Ramos (cell line): Measurements from ENCODE around the gene MPPED2.

ENCODE experiments used
- in situ Hi-C: fragments of 300-500 bp; cut with MboI; formaldehyde crosslinking; loops from one replicate; pipeline ENCODE4 v1.14.3; 2022; ENCODE audit warnings: low sequenced_read_pairs; ENCODE audit not compliant: unreplicated experiment

MPPED2 gene

GRCh38 chr11:30426781-30427180 is 159.4 kb downstream of the MPPED2 start:
- in situ Hi-C loops, result no loop called here

DNA sequence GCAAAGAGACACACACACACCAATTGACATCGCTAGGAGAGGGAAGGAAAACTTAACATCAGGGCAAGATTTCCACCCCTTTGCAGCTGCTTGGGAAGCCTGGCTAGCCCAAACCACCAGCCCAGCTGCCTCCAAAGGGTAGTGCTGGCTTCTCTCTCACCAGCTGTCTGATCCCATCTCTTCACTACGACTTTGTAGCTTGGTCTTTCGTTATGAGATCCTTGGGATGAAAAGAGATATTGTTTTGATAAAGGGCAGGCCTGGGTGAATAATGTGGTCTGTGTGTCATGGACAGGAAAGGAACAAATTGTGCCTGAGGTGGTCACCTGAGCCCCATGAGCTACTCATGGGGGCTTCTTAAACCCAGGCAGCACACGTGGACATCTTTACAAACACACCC is 161.3 kb downstream of the MPPED2 start:
- in situ Hi-C loops, result no loop called here

DNA sequence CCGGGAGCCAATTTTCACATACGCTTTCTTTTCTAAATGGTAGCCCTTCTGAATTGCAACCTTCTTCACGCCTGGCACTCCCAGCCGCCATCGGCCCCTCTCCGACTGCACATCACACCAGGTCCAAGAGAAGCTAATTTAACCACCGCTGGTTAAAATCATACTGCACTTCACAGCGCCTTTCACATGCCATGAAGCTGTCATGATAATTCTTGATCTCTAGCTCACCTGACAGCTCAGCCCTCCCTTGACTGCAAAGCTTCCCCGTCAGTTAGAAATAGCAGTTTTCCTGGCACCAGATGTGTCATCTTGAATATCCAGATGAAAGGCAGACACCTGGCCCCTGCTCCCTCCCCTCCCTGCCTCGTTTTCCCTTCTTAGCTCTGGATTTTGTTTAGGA is 161.8 kb downstream of the MPPED2 start:
- in situ Hi-C loops, result no loop called here

GRCh38 chr11:30423886-30424285 is 162.3 kb downstream of the MPPED2 start:
- in situ Hi-C loops, result no loop called here

DNA sequence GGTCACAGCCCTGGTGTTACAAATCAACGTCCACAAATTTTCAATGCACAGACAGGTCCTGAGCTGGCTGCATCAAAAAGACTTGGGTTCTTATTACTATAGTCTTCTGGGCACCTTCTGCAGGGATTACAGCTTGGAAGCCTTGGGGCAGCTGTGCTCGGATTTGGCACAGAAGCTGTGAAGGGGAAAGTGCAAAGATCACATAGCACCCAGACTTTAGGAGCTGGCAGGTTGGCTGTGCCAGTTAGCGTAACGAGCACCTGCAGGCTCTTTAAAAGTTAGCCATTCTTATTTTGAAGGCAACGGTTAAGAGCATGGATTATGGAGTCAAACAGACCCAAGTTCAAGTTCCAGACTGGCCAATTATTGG is 162.9 kb downstream of the MPPED2 start:
- in situ Hi-C loops, result no loop called here

DNA sequence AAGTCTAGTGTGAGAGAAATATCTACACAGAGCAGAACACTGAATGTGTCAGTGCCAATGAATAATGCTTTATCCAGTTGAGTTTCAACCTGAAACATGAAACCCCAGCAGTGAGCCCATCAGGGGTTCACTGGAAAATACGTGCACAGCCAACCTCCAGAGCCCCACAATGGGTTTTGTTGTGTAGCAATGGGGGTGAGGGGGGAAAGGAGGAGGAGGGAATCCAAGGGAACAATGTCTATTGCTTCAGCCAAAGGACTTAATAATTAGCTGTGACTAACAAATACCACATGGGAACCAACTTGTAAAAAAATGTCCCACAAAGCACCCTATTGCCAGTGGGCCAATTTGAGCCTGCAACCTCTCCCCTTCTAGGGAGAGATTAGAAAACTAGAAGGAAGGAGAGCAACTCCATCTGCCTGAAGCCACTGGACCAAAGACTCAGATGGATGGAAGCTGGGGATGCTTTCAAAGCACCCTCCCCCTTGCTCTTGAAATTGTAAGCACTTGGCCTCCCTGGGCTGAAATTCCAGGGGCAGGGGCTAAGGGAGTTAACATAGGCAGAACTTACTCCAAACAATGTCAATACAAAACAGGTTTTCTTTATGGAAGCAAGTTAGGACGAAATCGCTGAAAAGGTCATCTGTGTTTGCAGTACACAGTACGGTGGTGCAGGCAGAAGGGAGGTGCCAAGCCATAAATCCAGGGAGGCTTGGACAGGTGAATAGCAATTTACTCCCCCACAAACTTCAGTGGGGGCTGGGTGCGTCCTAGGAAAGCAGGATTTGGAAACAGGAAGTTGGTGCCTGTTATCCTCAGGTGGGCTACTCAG is 163.5 kb downstream of the MPPED2 start:
- in situ Hi-C loops, result no loop called here

DNA sequence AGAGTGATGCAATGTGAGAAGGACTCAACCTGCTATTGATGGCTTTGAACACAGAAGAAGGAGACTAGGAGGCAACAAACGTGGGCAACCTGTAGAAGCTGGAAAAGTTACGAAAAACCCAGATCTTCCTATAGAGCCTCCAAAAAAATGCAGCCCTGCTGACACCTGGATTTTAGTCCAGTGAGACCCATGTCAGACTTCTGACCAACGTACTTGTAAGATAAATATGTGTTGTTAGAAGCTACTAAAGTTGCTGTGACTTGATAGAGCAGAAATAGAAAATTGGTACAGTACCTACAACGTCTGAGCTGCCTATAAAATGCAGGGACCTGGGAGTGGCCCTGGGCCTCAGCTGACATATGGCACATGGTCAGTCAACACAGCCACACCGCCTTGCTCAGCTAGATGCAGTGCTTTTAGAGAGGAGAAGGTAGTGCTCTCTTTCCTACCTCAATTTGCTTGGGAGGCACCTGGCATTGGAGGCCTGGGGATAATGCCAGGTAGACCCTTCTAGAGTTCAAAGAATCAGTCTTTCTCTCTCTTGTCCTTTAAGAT is 165.8 kb downstream of the MPPED2 start:
- in situ Hi-C loops, result no loop called here

- in situ Hi-C loops, result no loop called here
These were observed 171.3 kb downstream of the MPPED2 start for GRCh38 chr11:30414806-30415205.

DNA sequence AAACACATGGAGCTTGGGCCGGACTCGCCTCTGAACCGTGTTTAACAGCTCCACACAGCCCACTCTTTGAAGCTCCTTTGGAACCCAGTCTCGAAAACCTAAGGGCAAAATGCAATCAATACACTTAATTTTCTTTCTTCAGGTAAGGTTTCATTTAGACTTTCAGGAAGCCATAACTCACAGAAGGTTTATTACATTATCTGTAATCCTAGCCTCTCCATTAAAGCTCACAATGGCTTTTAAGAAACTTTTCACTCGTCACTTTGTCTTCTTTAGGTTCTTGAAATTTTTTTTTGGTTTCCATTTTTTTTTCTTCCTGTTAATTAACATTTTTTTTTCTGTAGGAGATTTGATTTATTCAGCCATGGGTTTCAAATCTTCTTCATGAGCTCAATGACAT is 171.9 kb downstream of the MPPED2 start:
- in situ Hi-C loops, result no loop called here

- in situ Hi-C loops, result no loop called here
These were observed 173.6 kb downstream of the MPPED2 start for GRCh38 chr11:30412509-30412908.

GRCh38 chr11:30411383-30411782 is 174.8 kb downstream of the MPPED2 start:
- in situ Hi-C loops, result no loop called here

DNA sequence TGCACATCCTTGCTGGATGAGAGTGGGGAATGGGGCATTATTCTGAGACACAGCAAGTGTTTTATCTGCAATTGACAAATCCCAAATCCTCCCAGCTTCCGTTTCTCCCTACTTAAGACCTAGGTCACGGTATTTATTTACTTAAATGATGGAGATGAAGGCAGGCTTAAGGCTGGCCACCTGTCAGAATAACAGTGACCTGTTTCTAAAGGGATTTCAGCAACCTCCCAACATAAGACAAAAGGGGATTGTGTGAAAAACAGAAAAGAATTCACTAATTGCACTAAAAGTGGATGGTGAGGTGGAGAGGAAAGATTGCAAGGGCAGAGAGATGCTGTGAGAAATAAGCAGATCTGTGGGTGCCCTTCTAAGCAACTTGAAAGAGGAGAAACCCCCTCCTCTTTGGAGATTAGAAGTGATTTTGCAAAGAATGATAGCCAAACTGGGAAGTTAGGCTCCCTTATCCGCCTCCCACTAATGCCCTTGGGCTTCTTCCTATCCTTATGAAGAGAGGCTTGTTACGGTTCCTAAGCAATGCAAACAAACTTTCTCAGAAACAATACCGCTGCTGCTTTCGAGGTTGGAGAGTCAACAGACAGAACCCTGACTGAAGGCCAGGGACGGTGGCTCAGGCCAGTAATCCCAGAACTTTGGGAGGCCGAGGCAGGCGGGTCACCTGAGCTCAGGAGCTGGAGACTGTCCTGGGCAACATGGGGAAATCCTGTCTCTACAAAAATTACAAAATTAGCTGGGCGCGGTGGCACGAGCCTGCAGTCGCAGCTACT is 179.0 kb downstream of the MPPED2 start:
- in situ Hi-C loops, result no loop called here

DNA sequence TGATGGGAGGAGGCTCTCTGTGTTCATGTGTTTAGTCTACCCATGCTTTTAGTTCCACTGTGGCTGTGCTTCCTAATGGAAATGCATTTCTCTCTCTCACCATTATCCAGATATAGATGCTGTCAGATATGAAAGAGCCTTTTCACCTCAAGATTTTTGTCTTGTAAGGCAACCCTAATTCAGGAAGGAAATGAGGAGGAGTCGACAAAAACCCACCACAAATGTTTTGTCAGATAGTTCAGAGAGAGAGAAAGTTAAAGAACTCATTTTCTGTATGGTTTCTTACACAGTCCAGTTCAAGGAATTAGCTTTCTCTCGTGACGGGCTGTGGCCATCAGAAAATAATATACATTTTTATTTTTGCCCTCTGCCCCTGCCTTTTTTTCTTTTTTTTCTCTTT is 180.8 kb downstream of the MPPED2 start:
- in situ Hi-C loops, result no loop called here

DNA sequence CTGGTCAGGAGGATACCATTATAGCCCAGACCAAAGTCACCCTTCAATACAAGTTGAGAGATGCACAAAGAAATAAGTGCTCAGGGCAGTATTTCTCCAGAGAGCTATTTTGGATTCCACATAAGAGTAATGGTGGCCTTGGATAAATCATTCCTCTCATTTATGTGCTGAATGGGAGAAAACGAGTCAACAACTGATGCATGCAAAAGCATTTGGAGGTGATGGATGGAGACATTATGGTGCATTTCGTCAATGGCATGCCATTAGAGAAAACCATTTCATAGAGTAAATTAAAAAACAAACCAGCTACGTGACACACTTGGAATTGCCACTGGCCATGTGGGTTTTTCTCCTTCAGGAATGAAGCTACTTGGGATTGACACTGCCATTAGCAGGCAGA is 182.0 kb downstream of the MPPED2 start:
- in situ Hi-C loops, result no loop called here

DNA sequence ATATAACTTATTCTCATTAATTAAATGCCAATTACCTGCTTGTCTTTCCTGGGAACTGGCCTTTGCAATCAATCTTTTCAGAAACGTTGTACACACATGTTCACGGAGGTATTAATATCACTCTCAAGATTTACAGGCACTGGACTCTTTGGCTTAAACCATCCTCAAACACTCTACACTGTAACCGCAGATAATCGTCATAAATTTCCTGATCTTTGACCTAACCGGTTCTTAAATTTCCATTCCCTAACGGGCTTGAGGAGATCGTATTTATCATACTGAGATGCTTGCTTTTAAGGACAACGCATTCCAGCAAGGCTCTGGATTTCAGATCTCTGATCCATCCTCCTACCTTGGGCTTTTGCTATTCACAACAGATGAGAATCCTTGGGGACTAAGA is 190.4 kb downstream of the MPPED2 start:
- in situ Hi-C loops, result no loop called here

GRCh38 chr11:30393012-30393411 is 193.1 kb downstream of the MPPED2 start:
- in situ Hi-C loops, result no loop called here

GRCh38 chr11:30392221-30392784 is 193.8 kb downstream of the MPPED2 start:
- in situ Hi-C loops, result no loop called here

DNA sequence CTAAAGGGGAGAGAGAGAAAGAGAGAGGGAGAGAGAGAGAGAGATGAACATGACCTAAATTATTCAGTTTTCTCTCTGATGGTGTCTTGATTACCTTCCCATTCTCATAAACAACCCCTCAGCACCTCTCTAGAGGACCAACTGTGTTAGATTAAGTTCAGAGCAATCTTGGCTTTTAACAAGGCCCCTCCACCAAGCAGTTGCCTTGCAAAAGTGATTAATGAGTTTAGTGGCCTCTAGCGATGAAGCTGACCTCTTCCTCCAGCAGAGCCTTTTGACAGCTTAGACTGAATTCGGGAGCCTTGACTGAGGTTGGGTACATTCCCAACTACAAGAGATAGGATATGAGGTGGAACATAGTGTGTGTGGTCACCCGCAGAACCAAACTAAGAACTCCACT is 197.2 kb downstream of the MPPED2 start:
- in situ Hi-C loops, result no loop called here

DNA sequence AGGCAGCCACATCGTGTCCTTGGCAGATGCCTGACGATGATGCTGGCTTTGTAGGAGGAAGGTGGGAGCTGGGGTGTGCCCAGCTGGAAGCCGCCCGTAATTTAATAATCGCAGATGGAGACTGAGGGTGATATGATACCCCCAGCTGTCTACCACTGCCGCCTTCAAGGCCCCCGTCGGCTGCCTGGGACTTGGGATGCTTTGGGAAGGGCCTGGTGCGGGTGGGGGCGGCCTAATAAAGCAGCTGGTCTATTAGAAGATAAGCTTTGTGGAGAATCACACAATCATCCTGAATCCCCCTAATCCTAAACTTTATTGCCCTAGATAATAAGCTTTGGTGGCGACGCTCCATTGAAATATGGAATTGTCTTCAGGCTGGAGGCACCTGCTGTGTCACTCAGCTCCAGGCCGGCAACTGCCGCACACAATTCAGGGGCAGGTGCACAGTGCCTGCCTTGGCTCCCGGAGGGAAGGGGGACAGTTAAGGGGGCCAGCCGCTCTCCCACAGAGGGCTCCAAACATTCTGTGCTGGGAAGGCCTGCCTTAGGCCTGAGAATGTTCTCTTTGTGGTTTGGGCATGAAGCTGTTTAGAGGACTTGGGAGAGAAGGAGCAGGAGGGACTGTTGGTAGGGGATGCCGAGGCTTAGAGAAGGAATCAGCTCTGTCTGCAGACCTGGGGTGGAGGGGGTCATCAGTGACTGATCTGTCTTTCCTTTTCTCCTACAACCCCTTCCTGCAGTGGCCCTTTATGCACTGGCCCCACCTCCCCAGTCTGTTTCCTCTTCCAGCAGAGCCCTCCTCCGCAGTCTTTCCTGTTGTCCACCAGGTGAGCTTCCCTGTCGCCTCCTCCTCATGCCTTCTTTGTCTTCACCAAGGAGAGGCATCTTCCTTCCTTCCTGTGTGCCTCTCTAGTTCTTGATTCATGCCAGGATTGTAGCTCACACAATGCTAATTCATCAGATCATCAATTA is 198.0 kb downstream of the MPPED2 start:
- in situ Hi-C loops, result no loop called here

DNA sequence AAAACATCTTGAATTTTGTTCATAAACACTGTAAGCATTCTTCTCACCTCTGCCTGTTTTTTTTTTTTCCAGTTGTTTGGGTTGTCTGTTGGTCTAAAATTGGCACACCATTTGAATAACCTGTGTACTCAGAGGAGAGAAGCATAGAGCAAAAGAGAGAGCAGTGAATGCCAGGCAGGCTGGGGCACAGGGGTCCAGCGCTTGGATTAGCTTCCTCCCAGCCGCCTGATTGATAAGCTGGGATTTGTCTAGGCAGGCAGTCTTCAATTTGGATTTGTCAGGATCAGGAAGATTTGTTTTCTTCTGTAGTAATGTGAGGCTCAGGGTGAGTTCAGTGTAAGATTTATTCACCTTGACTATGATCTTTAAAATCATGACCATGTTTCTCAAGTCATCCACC is 204.3 kb downstream of the MPPED2 start:
- in situ Hi-C loops, result no loop called here
